SKM-1 treated with dmso at 0.1 percent for 144 hours (cell line): ENCODE data around the gene CUBN.
"Not testable (repeated sequence)": the region's sequence is repeated elsewhere in the genome, so short reads cannot be mapped to it uniquely, and the experiment has no call there.

Experiments used
- DNase-seq: peaks from one replicate; lab custom pipeline; 2025; ENCODE audit not compliant: unreplicated experiment; lab: John Stamatoyannopoulos, UW

CUBN gene

GRCh38 chr10:17019696-17020095 lies 109.9 kb downstream of the CUBN start:
- no peak for DNase-seq

GRCh38 chr10:17013131-17013983 lies 116.3 kb downstream of the CUBN start:
- DNase-seq, result not testable (repeated sequence)

- not testable (repeated sequence) for DNase-seq
These were observed 116.9 kb downstream of the CUBN start for GRCh38 chr10:17012731-17013130.

- no peak for DNase-seq
These were observed 119.1 kb downstream of the CUBN start for GRCh38 chr10:17010363-17011145.

GRCh38 chr10:17009212-17009700 lies 120.4 kb downstream of the CUBN start:
- DNase-seq, result no peak

- no peak for DNase-seq
These were observed 122.2 kb downstream of the CUBN start for GRCh38 chr10:17007418-17007770.

GRCh38 chr10:17006631-17007417 lies 122.8 kb downstream of the CUBN start:
- DNase-seq, result no peak

GRCh38 chr10:17005621-17006566 lies 123.7 kb downstream of the CUBN start:
- no peak for DNase-seq

GRCh38 chr10:17004801-17005380 lies 124.7 kb downstream of the CUBN start:
- no peak for DNase-seq

- no peak for DNase-seq
These were observed 125.8 kb downstream of the CUBN start for GRCh38 chr10:17003651-17004286.

- DNase-seq, result no peak
These were observed 126.5 kb downstream of the CUBN start for GRCh38 chr10:17003151-17003550.

- no peak for DNase-seq
These were observed 127.5 kb downstream of the CUBN start for GRCh38 chr10:17001961-17002749.

- no peak for DNase-seq
These were observed 128.3 kb downstream of the CUBN start for GRCh38 chr10:17001297-17001744.

GRCh38 chr10:16999665-17000451 lies 129.8 kb downstream of the CUBN start:
- no peak for DNase-seq

GRCh38 chr10:16996530-16996964 lies 133.1 kb downstream of the CUBN start:
- no peak for DNase-seq

- DNase-seq, result peak; percentile 29
These were observed 133.6 kb downstream of the CUBN start for GRCh38 chr10:16995867-16996529.

- DNase-seq, result no peak
These were observed 136.4 kb downstream of the CUBN start for GRCh38 chr10:16993186-16993585.
